ENCODE data around the gene TRIO. TPM values are rescaled to one million over a fixed set of nuclear protein-coding genes. Genes with fewer than 3 reads are reported as not detected.

TRIO gene
- total and polyA plus RNA-seq, 2 of the 8 experiments (the other 6 are each of a cell fraction or from before 2014, with no cell fraction given), result 35.1 to 69.1 TPM

GRCh38 chr5:14440582-14441431 is 297.7 kb downstream of the TRIO start:
- no peak for TF ChIP-seq CBX8 (IDR thresholded peaks at IDR 0.05; ENCODE audit: borderline replicate concordance, low read depth, low read length)
- no peak for TF ChIP-seq EP300 (IDR thresholded peaks at IDR 0.05; ENCODE audit: borderline replicate concordance in 1 of 2, low read depth in 2 of 2, low read length in 2 of 2)
- H3K9me3 ChIP-seq (ENCODE audit: insufficient read depth in 2 of 2, low read depth in 1 of 2, low read length in 1 of 2), result no peaks in the 10 kb centered on the region
- H2BK12ac ChIP-seq (ENCODE audit: low read depth, low read length), result no peak overlapping the region
- H3K18ac ChIP-seq (ENCODE audit: extremely low read depth, low read length), result no peak overlapping the region
- no peak overlapping the region for H3K4ac ChIP-seq (replicated peaks; ENCODE audit: insufficient read length, low read depth, low read length)
- POLR2A ChIA-PET (ENCODE audit: partially characterized antibody), result interaction anchor here (1.7 kb wide), 1 partner anchor 12 kb away, joined by 5 read pairs; no protein-coding TSS in a partner anchor
- H2BK5ac ChIP-seq (ENCODE audit: low read depth, low read length), result no peak overlapping the region
- no peak overlapping the region for H3K56ac ChIP-seq (replicated peaks; ENCODE audit: insufficient read length, low read depth, low read length)
- CTCF ChIA-PET (ENCODE audit: partially characterized antibody), result interaction anchor here (1.1 to 1.6 kb wide), 4 partner anchors 40 to 118 kb away, joined by 3 to 5 read pairs (median 4); no protein-coding TSS in a partner anchor
- H3K79me1 ChIP-seq (ENCODE audit: low read depth, low read length), result peaks cover 2% of the 10 kb centered on the region; the same call in 1 of the 2 replicates
- H3K79me2 ChIP-seq (ENCODE audit: control insufficient read depth in 1 of 2, insufficient read depth in 2 of 2, low read length in 2 of 2), result no peaks in the 10 kb centered on the region
- H3K14ac ChIP-seq (ENCODE audit: insufficient read length), result no peak overlapping the region
- no peak overlapping the region for H2BK15ac ChIP-seq (ENCODE audit: low read length)
- H4K91ac ChIP-seq (replicated peaks; ENCODE audit: insufficient read length, low read length), result no peak overlapping the region
- no peak for FAIRE-seq
- H4K8ac ChIP-seq (ENCODE audit: extremely low read depth, insufficient read depth, low read length), result no peak overlapping the region
- H4K20me1 ChIP-seq (replicated peaks in 1 of 2; ENCODE audit: control insufficient read depth in 1 of 2, insufficient read depth in 2 of 2, low read length in 2 of 2), result no peaks in the 10 kb centered on the region
- no peak overlapping the region for H2BK20ac ChIP-seq (ENCODE audit: low read length)
- no peak overlapping the region for H2AFZ ChIP-seq (ENCODE audit: low read length)
- H3K36me3 ChIP-seq (ENCODE audit: control insufficient read depth in 2 of 4, insufficient read depth in 4 of 4, low read length in 3 of 4), result no peaks in the 10 kb centered on the region; a peak in 3 of 8 replicates
- H3K4me2 ChIP-seq (ENCODE audit: insufficient read depth in 1 of 2, low read depth in 2 of 2, low read length in 2 of 2), result no peak overlapping the region
- 88% methylated on average over 40 of the region's 40 CpGs; no CpG with 5 or more reads in 1 of the 2 experiments for WGBS, 2 experiments (ENCODE audit: extremely low coverage in 1 of 2, insufficient coverage in 1 of 2, insufficient read length in 1 of 2, insufficient replicate concordance in 2 of 2, low coverage in 1 of 2, low lambda C conversion rate in 2 of 2, missing lambda C conversion rate in 1 of 2)
- no peak overlapping the region for H3K27ac ChIP-seq (ENCODE audit: low read depth, low read length)
- no peak overlapping the region for H4K5ac ChIP-seq (ENCODE audit: insufficient read length, low read depth, low read length)
- no peak overlapping the region for H3K4me3 ChIP-seq (ENCODE audit: extremely low read depth in 1 of 4, insufficient read depth in 2 of 4, low read depth in 3 of 4, low read length in 4 of 4)
- H2AK5ac ChIP-seq (ENCODE audit: low read depth, low read length), result no peak overlapping the region
- H2BK120ac ChIP-seq (replicated peaks; ENCODE audit: low read depth, low read length), result no peak overlapping the region
- H3K23ac ChIP-seq (ENCODE audit: insufficient read length), result no peak overlapping the region
- H3K9ac ChIP-seq (replicated peaks in 1 of 4; ENCODE audit: extremely low read depth in 1 of 4, low read depth in 3 of 4, low read length in 3 of 4), result no peak overlapping the region; a peak in 1 of 7 replicates
- peaks cover 0 to 5% (median 3%) of the 10 kb centered on the region in 4 experiments; a peak in 4 of 7 replicates for H3K4me1 ChIP-seq (replicated peaks in 1 of 4; ENCODE audit: control insufficient read depth in 3 of 4, insufficient read depth in 4 of 4, low read length in 3 of 4)
- H3K27me3 ChIP-seq (replicated peaks in 1 of 4; ENCODE audit: control insufficient read depth in 3 of 4, extremely low read depth in 1 of 4, insufficient read depth in 3 of 4, low read length in 3 of 4), result no peaks in the 10 kb centered on the region
- DNase-seq (ENCODE audit: low read depth in 1 of 2, low spot score in 2 of 2), result no peak
- H3K23me2 ChIP-seq (ENCODE audit: low read depth, low read length), result no peaks in the 10 kb centered on the region
